OCI-LY3 (cell line): Measurements from ENCODE around the gene LYSMD2.

Source experiments
- CTCF ChIP-seq: fragments of 200-600, 300-600 bp; sonication (generic); IDR thresholded peaks from 2 replicates; pipeline ENCODE4 v1.5.1; 2014; ENCODE audit warnings: antibody characterized with exemption, low read length, low read depth
- EZH2phosphoT487 ChIP-seq: fragments of 200-600 bp; shearing (Covaris generic); IDR thresholded peaks from 2 replicates; pipeline ENCODE4 v1.6.1; 2018; ENCODE audit warnings: antibody characterized with exemption, mixed run types, low read depth

DNA sequence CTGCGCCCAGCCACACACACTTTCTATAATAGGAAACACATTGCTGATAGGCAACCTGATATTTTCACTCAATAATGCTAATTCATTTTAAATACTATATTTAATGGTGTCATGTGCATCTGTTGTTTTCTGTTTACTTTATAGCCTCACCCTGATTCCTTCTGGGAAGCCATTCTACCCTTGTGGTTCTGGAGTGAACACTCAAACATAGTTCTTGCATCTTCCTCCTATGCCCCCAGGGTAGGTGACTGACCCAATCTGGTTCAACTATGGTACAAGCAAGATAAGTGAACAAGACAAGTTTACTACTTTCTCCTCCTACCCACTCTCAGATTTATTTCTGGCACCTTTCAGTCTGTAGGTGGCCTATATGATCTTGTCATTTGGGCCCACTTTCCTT lies 60.4 kb downstream of the LYSMD2 start:
- TF ChIP-seq CTCF (no peak), EZH2phosphoT487 (no peak)
